ENCODE data around the gene IGSF3. TPM values are rescaled to one million over a fixed set of nuclear protein-coding genes. Genes with fewer than 3 reads are reported as not detected.

The IGSF3 gene
- 17.9 to 23.4 TPM (median 21.2 TPM) in 5 replicates for total RNA-seq (2022; extraction: Qiagen RNA extraction; ENCODE audit: low read depth)

DNA sequence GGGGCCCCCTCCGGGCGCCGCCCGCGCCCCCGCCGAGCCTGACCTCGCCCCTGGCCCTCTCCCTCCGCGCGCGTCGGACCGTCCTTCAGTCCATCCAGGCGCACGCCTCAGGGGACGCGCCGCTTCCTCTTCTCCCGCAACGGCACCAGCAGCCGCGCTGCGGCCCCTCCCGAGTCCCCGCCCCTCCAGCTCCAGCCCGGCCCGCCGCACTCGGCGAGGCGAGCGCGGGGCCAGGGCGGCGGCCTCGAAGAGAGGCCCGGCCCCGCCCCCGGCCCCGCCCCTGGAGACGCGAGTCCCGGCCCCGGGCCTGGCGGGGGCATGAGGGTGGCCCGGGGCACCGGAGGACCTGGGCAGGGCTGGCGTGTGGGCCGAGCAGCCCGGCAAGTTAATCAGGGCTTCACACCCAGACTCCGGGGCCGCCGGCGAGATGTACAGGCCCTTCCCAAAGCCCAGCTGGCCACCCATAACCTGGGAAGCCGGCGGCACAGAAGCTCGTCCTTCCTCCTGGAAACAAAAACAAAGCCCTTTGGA lies at the start of gene IGSF3:
Gene IGSF3, minus strand, starts transcription at position 159 of the 531 bp plus-strand sequence. CDS start 1,407 bp downstream, outside the sequence.

DNA sequence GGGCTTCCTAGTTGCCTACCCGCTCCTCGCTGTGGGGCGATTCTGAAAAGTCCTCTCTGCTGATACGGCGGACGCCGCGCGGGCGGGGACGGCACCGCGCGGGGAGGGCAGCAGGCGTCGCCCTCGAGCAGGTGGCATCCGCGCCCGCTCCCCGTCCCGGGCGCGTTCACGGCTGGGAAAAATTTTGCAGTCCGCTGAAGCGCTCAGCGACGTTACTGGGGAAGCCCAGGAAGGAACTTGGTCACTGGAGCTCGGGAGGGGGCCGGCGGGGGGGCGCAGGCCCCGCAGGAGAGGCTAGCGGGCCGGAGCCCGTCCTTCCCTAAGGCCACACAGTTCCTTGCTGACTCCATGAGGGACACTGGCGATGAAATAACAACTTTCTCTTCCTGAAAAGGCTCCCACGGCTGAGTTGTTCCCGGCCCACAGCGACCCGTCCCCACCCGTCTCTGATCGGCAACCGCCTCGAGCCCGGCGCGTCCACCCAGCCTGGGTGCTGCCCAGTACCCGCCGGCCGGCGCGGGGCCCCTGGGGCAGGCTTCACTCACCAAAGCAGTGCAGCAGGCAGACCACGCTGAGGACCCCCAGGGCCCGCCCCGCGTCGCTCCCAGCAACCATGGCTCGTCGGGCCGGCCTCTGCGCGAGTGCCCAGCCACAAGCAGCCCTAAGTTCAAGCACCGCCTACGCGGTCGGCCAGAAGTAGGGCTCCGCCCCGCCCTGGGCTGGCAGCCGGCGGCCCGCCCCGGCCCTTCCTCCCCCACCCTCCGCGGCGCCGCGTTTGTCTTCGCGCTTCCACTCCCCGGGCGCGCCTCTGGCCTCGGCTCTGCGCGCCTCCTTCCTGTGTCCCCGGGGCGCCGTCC lies 96.9 kb downstream of the IGSF3 start, which contains the start of gene CD58:
Gene CD58, minus strand, starts transcription at position 669 of the 857 bp plus-strand sequence. Its CDS starts 54 bp downstream, at position 615.

Other genes starting within 250 kb of the IGSF3 start
- 20.8 to 24.0 TPM (median 22.9 TPM) in 5 replicates for gene CD58, start 96.7 kb downstream of the IGSF3 start, total RNA-seq (2022; extraction: Qiagen RNA extraction; ENCODE audit: low read depth)
- not detected in 5 replicates for gene CD2, start 86.7 kb upstream of the IGSF3 start, total RNA-seq (2022; extraction: Qiagen RNA extraction; ENCODE audit: low read depth)
- 14.6 to 17.5 TPM (median 16.2 TPM) in 5 replicates for gene PTGFRN, start 242.2 kb upstream of the IGSF3 start, total RNA-seq (2022; extraction: Qiagen RNA extraction; ENCODE audit: low read depth)